GM18867 (cell line): ENCODE data around the gene EPB41L5.

ENCODE experiments used
- ATAC-seq: cut with Tn5 transposase; IDR thresholded peaks from one replicate; pipeline ENCODE4 v1.9.1; 2021; ENCODE audit warnings: mild to moderate bottlenecking, moderate library complexity; ENCODE audit not compliant: unreplicated experiment

EPB41L5 gene

DNA sequence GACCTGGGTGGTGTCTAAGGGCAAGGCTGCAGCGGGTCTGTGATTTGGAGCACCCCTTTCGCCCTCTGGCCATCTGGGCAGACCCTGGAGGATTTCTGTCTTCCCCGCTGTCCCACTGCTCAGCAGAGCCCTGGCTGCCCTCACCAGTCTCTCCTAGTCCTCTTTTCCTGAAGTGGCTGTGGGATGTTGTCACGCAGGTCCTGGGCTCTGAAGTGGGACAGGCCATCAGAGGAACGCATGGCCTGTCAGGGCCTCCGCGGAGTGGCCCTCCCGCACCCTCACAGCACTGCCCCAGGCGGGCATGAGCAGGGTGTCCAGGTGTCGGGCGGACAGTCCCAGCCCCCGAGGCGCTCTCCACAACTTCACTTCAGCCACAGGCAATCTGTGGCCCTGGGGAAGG, 211.4 kb downstream of the EPB41L5 start:
- no peak for ATAC-seq

DNA sequence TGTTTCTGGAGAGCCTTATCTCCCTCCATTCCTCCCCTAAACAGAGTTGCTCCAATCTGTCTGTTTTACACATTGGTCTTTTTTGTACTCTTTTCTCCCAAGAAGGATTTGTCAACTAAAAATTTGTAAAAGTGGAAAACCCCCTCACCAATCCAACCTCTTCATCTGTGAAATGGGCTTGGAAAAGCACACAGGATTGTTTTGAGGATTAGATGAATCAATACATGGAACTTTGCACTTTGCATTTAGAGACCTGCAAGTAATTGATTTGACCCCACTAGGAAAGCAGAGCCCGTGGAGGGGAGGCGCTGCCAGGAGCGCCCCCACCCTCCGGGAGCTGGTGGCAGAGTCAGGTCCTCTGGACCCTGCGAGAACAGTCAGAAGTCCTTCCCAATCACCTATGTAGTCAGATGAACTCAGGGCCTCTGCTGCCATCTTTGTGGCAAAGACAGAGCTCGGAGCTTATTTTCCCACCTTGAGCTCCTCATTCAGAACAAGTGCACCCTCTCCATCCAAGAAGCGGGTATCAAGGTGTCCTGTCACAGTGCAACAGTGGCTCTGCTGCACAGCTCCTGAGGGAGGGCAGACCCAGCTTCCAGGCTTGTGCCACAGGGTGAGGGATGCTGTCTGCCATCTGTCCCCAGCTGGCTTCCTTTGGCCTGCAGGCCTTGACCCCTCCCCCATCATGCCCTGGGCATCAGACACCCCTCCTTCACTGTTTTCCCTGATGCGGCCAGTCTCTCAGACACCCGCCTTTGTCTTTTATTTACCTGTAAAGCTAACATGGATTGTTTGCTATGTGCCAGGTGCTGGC, 212.1 kb downstream of the EPB41L5 start:
- no peak for ATAC-seq

DNA sequence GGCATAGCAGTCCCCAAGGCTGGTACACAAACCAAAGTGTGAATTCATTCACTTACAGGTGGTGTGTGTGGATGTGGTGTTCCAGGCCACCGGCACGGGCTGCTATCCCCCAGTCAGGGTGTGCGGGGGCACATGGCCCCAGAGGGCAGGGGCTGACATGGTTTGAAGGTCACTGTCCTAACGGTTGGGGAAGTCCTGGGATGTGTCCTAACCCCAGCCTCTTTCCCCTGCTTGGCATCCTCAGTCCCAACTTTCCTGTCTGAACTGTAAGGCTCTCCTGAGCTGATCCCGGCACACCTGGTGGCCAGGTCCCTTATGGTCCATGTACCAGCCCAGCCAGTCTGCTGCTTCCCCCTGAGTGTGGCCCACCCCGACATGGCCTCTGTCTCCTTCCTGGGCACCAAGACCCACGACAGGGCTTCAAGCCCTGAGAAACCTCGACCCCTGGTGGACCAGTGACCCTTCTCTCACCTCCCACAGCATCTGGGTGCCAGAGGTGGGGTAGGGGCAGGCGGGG, 212.7 kb downstream of the EPB41L5 start:
- ATAC-seq, result no peak

DNA sequence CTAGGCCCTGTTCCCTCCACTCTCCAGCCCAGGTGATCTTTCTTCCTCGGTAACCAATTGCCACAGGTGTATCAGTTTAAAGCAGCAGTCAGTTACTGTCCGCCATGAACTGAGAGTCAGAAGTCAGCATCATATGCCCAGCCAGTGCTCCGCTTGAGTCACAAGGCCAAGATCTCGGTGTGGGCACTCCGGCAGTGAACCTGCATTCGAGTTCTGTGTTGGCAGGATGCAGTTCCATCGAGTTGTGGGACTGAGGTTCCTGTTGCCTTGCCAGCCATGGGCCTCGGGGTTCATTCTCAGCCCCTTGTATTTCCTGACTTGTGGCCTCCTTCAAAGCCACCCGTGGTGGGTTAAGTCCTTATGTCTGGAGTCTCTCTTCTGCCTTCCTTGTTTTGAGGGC, 213.4 kb downstream of the EPB41L5 start:
- ATAC-seq, result no peak

DNA sequence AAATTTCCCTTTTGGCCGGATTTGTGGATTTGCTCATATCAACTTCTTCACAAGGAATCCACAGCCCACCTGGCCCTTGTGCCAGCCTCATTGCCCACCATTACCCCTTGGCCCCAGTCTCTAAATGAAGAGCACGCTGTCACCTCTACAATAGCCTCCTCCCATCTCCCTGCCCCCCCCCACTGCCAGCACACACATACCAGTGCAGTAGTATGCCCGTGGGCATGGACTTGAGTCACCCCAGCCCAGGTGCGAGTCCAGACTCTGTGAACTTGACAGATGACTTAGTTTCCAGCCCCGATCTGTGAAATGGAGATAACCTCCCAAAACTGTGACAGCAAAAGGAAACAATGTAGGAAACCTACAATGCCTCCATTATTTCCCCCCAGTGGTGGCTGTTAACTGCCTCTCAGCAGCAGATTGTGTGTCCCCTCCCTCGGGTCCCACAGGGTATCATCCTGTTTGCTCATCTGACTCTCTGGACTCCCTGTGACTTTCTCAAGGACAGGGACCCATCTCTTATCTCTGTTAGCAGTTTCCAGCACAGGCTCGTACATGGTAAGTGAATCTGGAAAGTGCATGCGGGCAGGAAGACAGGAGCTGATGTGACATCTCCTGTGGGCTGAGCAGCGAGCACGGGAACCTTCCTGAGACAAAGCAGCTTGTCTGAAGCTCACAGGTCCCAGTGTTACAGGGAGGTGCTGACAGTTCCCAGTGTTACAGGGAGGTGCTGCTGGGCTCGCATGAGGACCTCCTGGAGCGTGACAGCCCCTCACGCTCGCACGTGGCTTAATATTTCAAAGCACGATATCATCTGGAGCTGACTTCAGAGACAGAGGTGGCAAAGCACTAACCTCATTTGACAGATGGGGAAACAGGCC, 214.5 kb downstream of the EPB41L5 start:
- ATAC-seq, result no peak

DNA sequence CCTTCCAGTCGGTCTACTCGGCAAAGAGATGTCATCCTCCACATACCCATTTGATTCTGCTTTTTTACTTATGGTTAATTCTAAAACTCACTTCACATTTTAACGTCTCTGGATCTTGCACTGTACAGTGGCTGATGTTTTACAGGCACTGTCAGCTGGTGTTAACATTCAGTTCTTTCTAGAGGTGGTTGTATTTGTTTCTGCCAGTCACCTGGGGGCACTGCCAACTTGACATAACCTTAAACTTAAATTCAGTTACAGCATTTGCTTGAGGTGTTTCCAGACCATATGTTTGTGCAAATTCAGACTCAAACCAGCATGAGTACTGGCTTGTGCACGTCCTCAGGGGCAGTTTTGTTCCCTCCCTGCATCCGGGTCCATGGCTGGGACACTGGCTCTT, 215.6 kb downstream of the EPB41L5 start:
- ATAC-seq, result no peak
